Osteoblast (primary cell): ENCODE results near the gene CHST11. TPM values are rescaled to one million over a fixed set of nuclear protein-coding genes. Genes with fewer than 3 reads are reported as not detected.
A peak's percentile ranks its signal among the peaks of the same experiment; 100 is the strongest.

Experiments
- DNase-seq: peaks from one replicate; pipeline ENCODE4 v3.0.0; 2011; ENCODE audit warnings: low spot score, mixed read lengths; ENCODE audit not compliant: insufficient read length; ENCODE audit errors: missing footprints
- H2AFZ ChIP-seq: 2 replicates; pipeline ENCODE4 v1.6.0; 2011; ENCODE audit warnings: mild to moderate bottlenecking, low read length
- H3K27ac ChIP-seq: 2 replicates; pipeline ENCODE4 v1.5.1; 2011; ENCODE audit warnings: mild to moderate bottlenecking, low read depth, low read length, moderate library complexity
- H3K27me3 ChIP-seq: 2 replicates; pipeline ENCODE4 v1.6.0; 2012; ENCODE audit warnings: mild to moderate bottlenecking, control low read depth, inconsistent platforms, low read length, moderate library complexity; ENCODE audit not compliant: insufficient read depth
- H3K36me3 ChIP-seq: 2 replicates; pipeline ENCODE4 v1.5.1; 2011; ENCODE audit warnings: mild to moderate bottlenecking, low read length, control low read depth, moderate library complexity; ENCODE audit not compliant: insufficient read depth
- H3K4me1 ChIP-seq: 2 replicates; pipeline ENCODE4 v1.5.1; 2011; ENCODE audit warnings: mild to moderate bottlenecking, low read length, control low read depth, moderate library complexity; ENCODE audit not compliant: insufficient read depth
- H3K4me2 ChIP-seq: 2 replicates; pipeline ENCODE4 v1.6.0; 2011; ENCODE audit warnings: mild to moderate bottlenecking, low read length; ENCODE audit not compliant: insufficient read depth
- H3K4me3 ChIP-seq: fragments of 200-600 bp; sonication (generic); 3 replicates; pipeline ENCODE4 v1.5.1; 2012; ENCODE audit warnings: mild to moderate bottlenecking, low read length, inconsistent platforms; ENCODE audit not compliant: insufficient read depth
- H3K79me2 ChIP-seq: 2 replicates; pipeline ENCODE4 v1.6.0; 2012; ENCODE audit warnings: mild to moderate bottlenecking, low read length, control low read depth, inconsistent platforms; ENCODE audit not compliant: insufficient read depth
- H3K9me3 ChIP-seq: 2 replicates; pipeline ENCODE4 v1.5.1; 2011; ENCODE audit warnings: low read depth, low read length, control low read depth
- H4K20me1 ChIP-seq: 2 replicates; pipeline ENCODE4 v1.6.0; 2012; ENCODE audit warnings: mild to moderate bottlenecking, low read length, control low read depth; ENCODE audit not compliant: insufficient read depth
- total RNA-seq: library from RNA; depleted of rRNA; stranded (reverse); fragments of >200 nt; gene quantifications from 2 replicates; pipeline ENCODE4 v1.2.3, GENCODE V29; 2012
- TF ChIP-seq, protein P1 (sequence below): IDR thresholded peaks from 2 replicates; pipeline ENCODE4 v1.5.1; 2011; ENCODE audit warnings: mild to moderate bottlenecking, low read depth, low read length, moderate library complexity; ENCODE audit errors: extremely low read depth

CHST11 gene
- total RNA-seq, 1 donor: 24.6 TPM

- Histone ChIP-seq H3K9me3 (no peaks in the 10 kb centered on the region), H3K27me3 (no peaks in the 10 kb centered on the region), H3K4me2 (peak overlapping the region; percentile 89), H3K36me3 (no peaks in the 10 kb centered on the region), H2AFZ (no peak overlapping the region), H3K79me2 (peaks cover 79% of the 10 kb centered on the region), H4K20me1 (peaks cover 4% of the 10 kb centered on the region), H3K4me1 (peaks cover 30% of the 10 kb centered on the region), H3K4me3 (no peak overlapping the region), H3K27ac (no peak overlapping the region)
- peak; percentile 51 for DNase-seq
- TF ChIP-seq, protein P1, sequence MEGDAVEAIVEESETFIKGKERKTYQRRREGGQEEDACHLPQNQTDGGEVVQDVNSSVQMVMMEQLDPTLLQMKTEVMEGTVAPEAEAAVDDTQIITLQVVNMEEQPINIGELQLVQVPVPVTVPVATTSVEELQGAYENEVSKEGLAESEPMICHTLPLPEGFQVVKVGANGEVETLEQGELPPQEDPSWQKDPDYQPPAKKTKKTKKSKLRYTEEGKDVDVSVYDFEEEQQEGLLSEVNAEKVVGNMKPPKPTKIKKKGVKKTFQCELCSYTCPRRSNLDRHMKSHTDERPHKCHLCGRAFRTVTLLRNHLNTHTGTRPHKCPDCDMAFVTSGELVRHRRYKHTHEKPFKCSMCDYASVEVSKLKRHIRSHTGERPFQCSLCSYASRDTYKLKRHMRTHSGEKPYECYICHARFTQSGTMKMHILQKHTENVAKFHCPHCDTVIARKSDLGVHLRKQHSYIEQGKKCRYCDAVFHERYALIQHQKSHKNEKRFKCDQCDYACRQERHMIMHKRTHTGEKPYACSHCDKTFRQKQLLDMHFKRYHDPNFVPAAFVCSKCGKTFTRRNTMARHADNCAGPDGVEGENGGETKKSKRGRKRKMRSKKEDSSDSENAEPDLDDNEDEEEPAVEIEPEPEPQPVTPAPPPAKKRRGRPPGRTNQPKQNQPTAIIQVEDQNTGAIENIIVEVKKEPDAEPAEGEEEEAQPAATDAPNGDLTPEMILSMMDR: no peak
Measured at GRCh38 chr12:104460041-104460719, 3.4 kb downstream of the CHST11 start.

DNA sequence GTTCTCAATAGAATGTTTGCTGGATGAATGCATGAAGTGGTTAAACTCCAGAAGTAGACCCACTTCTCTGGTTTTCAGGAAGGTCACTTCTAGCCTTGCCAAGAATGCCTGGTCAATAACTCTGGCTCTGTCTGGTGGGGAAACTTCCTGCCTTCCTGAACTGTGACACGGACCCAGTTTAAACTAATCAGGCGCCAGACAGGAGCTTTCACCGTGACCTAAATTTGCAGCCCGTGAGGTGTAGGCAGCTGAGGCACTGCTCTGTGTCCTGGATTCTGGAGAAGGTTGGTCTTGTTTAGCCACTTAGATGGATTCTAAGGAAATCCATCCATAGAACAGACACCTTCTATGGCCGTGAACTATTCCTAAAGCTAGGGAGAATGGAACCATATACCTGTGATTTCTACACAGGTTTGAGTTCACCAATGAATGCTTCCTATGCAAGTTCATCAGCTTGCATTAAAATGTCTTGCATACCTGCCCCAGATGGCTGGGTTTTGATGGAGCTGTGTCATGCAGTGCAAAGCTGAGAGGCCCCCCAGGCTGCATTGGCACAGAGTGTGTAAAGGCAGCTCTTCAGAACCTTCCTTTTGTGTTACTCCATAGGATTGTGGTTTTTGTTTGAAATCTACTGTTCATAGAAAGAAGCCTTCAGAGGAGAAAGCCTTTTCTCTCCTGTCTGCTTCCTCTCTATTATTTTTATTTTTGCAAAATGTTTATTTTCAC is 4.4 kb downstream of the CHST11 start:
- H2AFZ ChIP-seq: no peak overlapping the region
- no peaks in the 10 kb centered on the region for H3K36me3 ChIP-seq
- no peak overlapping the region for H3K27ac ChIP-seq
- no peaks in the 10 kb centered on the region for H3K27me3 ChIP-seq
- no peak overlapping the region for H3K4me2 ChIP-seq
- H3K9me3 ChIP-seq: no peaks in the 10 kb centered on the region
- DNase-seq: no peak
- TF ChIP-seq, protein P1: no peak
- peaks cover 81% of the 10 kb centered on the region for H3K79me2 ChIP-seq
- no peak overlapping the region for H3K4me3 ChIP-seq
- H3K4me1 ChIP-seq: peaks cover 20% of the 10 kb centered on the region
- H4K20me1 ChIP-seq: peaks cover 4% of the 10 kb centered on the region

GRCh38 chr12:104462325-104462724 is 5.6 kb downstream of the CHST11 start:
- Histone ChIP-seq H3K4me3 (no peak overlapping the region), H3K4me2 (no peak overlapping the region), H3K27ac (no peak overlapping the region), H3K4me1 (peaks cover 19% of the 10 kb centered on the region), H3K79me2 (peaks cover 87% of the 10 kb centered on the region), H3K9me3 (no peaks in the 10 kb centered on the region), H3K36me3 (no peaks in the 10 kb centered on the region), H4K20me1 (peaks cover 4% of the 10 kb centered on the region), H3K27me3 (no peaks in the 10 kb centered on the region), H2AFZ (no peak overlapping the region)
- TF ChIP-seq, protein P1: no peak
- DNase-seq: no peak

DNA sequence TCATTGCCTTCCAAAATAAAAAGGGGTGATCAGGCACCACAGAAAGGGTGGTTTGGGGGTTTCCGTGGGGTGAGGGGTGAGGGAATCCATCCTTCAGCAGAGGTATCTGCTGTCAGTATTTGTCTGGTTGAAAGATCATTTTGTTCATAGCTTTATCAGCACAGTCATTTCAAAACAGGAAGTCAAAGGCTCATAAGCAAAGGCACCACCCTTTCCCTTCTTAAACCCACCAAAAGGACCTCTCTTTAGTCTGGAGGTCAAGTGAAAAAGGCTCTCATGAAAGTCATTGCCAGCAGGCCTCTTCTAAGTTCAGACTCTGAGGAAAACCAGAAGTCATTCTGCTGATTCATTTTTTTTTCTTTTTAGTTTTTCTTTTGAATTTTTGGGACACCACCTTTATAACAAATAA is 6.2 kb downstream of the CHST11 start:
- TF ChIP-seq, protein P1: no peak
- Histone ChIP-seq H3K9me3 (no peaks in the 10 kb centered on the region), H4K20me1 (peaks cover 4% of the 10 kb centered on the region), H3K27ac (no peak overlapping the region), H3K4me3 (no peak overlapping the region), H2AFZ (no peak overlapping the region), H3K36me3 (no peaks in the 10 kb centered on the region), H3K4me1 (peaks cover 19% of the 10 kb centered on the region), H3K79me2 (peaks cover 87% of the 10 kb centered on the region), H3K4me2 (no peak overlapping the region), H3K27me3 (no peaks in the 10 kb centered on the region)
- no peak for DNase-seq
